ENCODE results near the gene EIF2B1.

Gene EIF2B1

GRCh38 chr12:123633379-123634141, at the start of gene EIF2B1, which contains the start of gene GTF2H3:
Gene EIF2B1, minus strand, starts transcription at chr12:123633686. Its CDS starts 129 bp downstream, at chr12:123633557.
Gene GTF2H3, plus strand, starts transcription at chr12:123633829. Its CDS starts 31 bp downstream, at chr12:123633860.
- H3K4me3 Mint-ChIP-seq: peak within 1 kb of the TSS; percentile 99
- H3K4me1 Mint-ChIP-seq (ENCODE audit: low read depth): peaks cover 41% of the 10 kb centered on the region
- peak within 1 kb of the TSS; percentile 98 for H3K27ac Mint-ChIP-seq
- DNase-seq: peak; percentile 98
- peaks cover 73% of the 10 kb centered on the region for H3K36me3 Mint-ChIP-seq (ENCODE audit: low read depth)
- H3K9me3 Mint-ChIP-seq: no peaks in the 10 kb centered on the region
- no peaks in the 10 kb centered on the region for H3K27me3 Mint-ChIP-seq

DNA sequence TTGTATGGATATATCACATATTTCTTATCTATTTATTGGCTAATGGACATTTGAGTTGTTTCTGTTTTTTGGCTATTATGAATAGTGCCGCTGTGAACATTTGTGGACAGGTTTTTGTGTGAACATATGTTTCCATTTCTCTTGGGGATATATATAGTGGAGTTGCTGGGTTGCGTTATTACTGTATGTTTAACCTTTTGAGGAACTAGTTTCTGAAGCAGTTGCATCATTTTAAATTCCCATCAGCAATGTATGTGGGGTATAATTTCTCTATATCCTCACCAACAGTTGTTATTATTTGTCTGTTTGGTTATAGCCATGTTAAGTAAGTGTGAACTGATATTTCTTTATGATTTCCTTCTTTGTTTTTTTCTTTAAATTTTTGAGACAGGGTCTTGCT, 48.1 kb upstream of the EIF2B1 start:
- peaks cover 4% of the 10 kb centered on the region for H3K4me1 Mint-ChIP-seq (ENCODE audit: low read depth)
- no peaks in the 10 kb centered on the region for H3K9me3 Mint-ChIP-seq
- peaks cover 28% of the 10 kb centered on the region for H3K36me3 Mint-ChIP-seq (ENCODE audit: low read depth)
- no peaks in the 10 kb centered on the region for H3K27me3 Mint-ChIP-seq
- no peak for DNase-seq
- no peak overlapping the region for H3K27ac Mint-ChIP-seq
- H3K4me3 Mint-ChIP-seq: no peak overlapping the region

DNA sequence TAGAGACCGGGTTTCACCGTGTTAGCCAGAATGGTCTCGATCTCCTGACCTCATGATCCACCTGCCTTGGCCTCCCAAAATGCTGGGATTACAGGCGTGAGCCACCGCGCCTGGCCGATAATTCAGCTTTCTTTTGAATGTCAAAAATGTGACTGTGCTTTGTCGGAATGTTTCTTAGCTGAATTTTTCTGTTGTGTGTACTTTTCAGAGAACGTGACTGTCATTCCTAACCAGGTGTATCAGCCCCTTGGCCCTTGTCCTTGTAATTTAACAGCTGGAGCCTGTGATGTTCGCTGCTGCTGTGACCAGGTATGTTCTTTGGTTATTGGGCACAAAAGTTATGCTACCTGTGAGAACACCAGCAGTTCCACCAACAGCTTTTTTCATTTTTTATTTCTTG, 45.5 kb upstream of the EIF2B1 start:
- Mint-ChIP-seq H3K4me1 (ENCODE audit: low read depth) (peaks cover 4% of the 10 kb centered on the region), H3K27ac (no peak overlapping the region), H3K4me3 (no peak overlapping the region)

DNA sequence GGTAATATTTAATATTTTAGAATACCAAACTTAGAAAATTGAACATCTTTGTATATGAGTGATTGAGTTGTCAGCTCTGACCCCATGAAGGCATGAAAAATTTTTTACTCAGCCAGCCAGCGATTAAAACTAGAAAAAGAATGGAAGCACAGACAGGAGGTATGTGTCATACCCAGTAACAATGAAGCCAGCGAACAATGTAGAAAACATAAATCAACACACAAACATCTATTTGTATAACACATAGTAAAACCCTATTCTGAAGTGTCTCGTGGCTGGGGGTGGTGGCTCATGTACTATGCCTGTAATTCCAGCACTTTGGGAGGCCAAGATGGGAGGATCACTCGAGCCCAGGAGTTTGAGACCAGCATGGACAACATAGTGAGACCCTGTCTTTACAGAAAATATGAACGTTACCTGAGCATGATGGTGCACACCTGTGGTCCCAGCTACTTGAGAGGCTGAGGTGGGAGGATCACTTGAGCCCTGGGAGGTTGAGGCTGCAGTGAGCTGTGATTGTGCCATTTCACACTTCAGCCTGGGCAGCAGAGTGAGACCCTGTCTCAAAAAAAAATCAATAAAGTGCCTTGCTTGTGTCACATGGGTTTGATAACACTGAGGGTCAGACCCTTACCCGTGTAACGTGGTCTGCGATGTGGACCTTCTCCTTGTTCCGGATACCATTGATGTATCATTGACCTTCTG, 43.3 kb upstream of the EIF2B1 start:
- no peak overlapping the region for H3K27ac Mint-ChIP-seq
- H3K27me3 Mint-ChIP-seq: no peaks in the 10 kb centered on the region
- peaks cover 34% of the 10 kb centered on the region for H3K36me3 Mint-ChIP-seq (ENCODE audit: low read depth)
- peaks cover 12% of the 10 kb centered on the region for H3K4me1 Mint-ChIP-seq (ENCODE audit: low read depth)
- no peak overlapping the region for H3K4me3 Mint-ChIP-seq
- no peaks in the 10 kb centered on the region for H3K9me3 Mint-ChIP-seq
- DNase-seq: no peak

More for the DNA sequence above, 45.5 kb upstream of the EIF2B1 start:
- Mint-ChIP-seq H3K27me3 (no peaks in the 10 kb centered on the region), H3K9me3 (no peaks in the 10 kb centered on the region), H3K36me3 (ENCODE audit: low read depth) (peaks cover 35% of the 10 kb centered on the region)
- no peak for DNase-seq

- H3K36me3 Mint-ChIP-seq (ENCODE audit: low read depth): peaks cover 26% of the 10 kb centered on the region
- no peak for DNase-seq
- no peaks in the 10 kb centered on the region for H3K27me3 Mint-ChIP-seq
- H3K4me3 Mint-ChIP-seq: no peak overlapping the region
- H3K9me3 Mint-ChIP-seq: no peaks in the 10 kb centered on the region
- no peak overlapping the region for H3K27ac Mint-ChIP-seq
- peaks cover 21% of the 10 kb centered on the region for H3K4me1 Mint-ChIP-seq (ENCODE audit: low read depth)
These were observed 42.0 kb upstream of the EIF2B1 start for GRCh38 chr12:123675436-123675835.

DNA sequence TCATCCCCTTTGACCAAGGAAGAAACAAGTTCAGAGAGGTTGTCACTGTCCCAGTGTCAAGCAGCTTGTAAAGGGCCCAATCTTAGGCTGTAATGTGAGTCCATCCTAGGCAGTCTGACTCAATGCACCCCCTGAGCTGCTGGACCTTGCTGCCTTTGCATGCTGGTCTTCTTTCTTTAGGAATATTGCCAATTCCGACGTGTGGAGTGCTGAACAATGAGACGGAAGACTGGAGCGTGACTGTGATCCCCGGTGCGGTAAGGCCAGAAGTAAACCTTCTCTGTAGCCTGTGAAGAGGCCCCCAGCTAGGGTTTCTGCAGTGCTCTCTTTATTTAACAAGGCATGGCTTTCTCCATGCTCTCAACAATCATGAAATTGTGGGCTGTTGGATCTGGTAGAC, 38.4 kb upstream of the EIF2B1 start:
- Mint-ChIP-seq H3K36me3 (ENCODE audit: low read depth) (peaks cover 20% of the 10 kb centered on the region), H3K4me3 (peak overlapping the region; percentile 89), H3K9me3 (no peaks in the 10 kb centered on the region), H3K27me3 (no peaks in the 10 kb centered on the region), H3K27ac (peak overlapping the region; percentile 86), H3K4me1 (ENCODE audit: low read depth) (peaks cover 21% of the 10 kb centered on the region)
- DNase-seq: no peak

GRCh38 chr12:123670882-123671728, 37.6 kb upstream of the EIF2B1 start, which contains the start of gene TCTN2:
Gene TCTN2, plus strand, starts transcription at chr12:123671113. Its CDS starts 128 bp downstream, at chr12:123671241.
- peak; percentile 95 for DNase-seq
- Mint-ChIP-seq H3K36me3 (ENCODE audit: low read depth) (peaks cover 17% of the 10 kb centered on the region), H3K9me3 (no peaks in the 10 kb centered on the region), H3K4me3 (peak within 1 kb of the TSS; percentile 89), H3K4me1 (ENCODE audit: low read depth) (peaks cover 21% of the 10 kb centered on the region), H3K27ac (peak within 1 kb of the TSS; percentile 86), H3K27me3 (no peaks in the 10 kb centered on the region)

DNA sequence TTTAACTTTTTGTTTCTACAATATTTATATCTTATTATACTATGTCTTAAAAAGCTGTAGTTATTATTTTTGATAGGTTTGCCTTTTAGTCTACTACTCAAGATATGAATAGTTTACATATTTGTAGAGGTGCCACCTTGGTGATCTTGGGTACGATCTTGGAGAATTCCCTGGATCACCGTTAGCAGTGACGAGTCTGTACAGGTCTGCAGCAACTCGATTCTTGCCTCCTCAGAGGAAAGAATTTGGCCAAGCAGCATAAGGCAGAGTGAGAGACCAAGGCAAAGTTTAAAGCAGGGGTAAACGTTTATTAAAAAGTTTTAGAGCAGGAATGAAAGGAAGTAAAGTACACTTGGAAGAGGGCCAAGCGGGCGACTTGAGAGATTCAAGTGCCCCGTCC, 34.3 kb upstream of the EIF2B1 start:
- Mint-ChIP-seq H3K4me3 (no peak overlapping the region), H3K36me3 (ENCODE audit: low read depth) (peaks cover 21% of the 10 kb centered on the region), H3K4me1 (ENCODE audit: low read depth) (peaks cover 19% of the 10 kb centered on the region), H3K9me3 (no peaks in the 10 kb centered on the region), H3K27ac (no peak overlapping the region), H3K27me3 (no peaks in the 10 kb centered on the region)
- DNase-seq: no peak

- peak overlapping the region; percentile 81 for H3K27ac Mint-ChIP-seq
- no peak overlapping the region for H3K4me3 Mint-ChIP-seq
- no peak for DNase-seq
- no peaks in the 10 kb centered on the region for H3K27me3 Mint-ChIP-seq
- H3K9me3 Mint-ChIP-seq: no peaks in the 10 kb centered on the region
- peaks cover 15% of the 10 kb centered on the region for H3K4me1 Mint-ChIP-seq (ENCODE audit: low read depth)
- H3K36me3 Mint-ChIP-seq (ENCODE audit: low read depth): peaks cover 84% of the 10 kb centered on the region
These were observed 26.7 kb upstream of the EIF2B1 start for GRCh38 chr12:123659996-123660727.

- Mint-ChIP-seq H3K36me3 (ENCODE audit: low read depth) (peaks cover 90% of the 10 kb centered on the region), H3K27me3 (no peaks in the 10 kb centered on the region), H3K27ac (no peak overlapping the region), H3K4me3 (no peak overlapping the region), H3K4me1 (ENCODE audit: low read depth) (peaks cover 15% of the 10 kb centered on the region), H3K9me3 (no peaks in the 10 kb centered on the region)
- DNase-seq: no peak
These were observed 23.7 kb upstream of the EIF2B1 start for GRCh38 chr12:123657211-123657610.

DNA sequence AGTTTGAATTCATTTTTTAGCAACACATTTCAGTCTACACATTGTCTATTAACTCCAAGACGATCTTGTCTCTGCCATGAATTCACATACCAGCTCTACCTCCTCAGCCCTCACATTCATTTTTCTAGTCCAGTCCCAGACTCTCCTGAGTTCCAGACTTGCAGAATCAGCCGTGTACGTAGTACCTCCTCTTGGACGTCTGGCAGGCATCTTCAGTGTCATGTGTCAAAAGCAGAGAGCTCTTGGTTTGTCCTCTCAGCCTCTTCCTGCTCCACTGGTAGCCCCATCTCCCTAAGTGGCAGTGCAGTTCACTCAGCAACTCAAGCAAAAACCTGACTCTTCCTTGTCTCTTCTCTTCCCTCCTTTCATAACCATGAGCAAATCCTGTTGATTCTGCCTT, 22.9 kb upstream of the EIF2B1 start:
- no peak for DNase-seq
- H3K27me3 Mint-ChIP-seq: no peaks in the 10 kb centered on the region
- H3K4me3 Mint-ChIP-seq: no peak overlapping the region
- peaks cover 95% of the 10 kb centered on the region for H3K36me3 Mint-ChIP-seq (ENCODE audit: low read depth)
- H3K9me3 Mint-ChIP-seq: no peaks in the 10 kb centered on the region
- H3K4me1 Mint-ChIP-seq (ENCODE audit: low read depth): peaks cover 15% of the 10 kb centered on the region
- H3K27ac Mint-ChIP-seq: peak overlapping the region; percentile 53

GRCh38 chr12:123655420-123655819, 21.9 kb upstream of the EIF2B1 start:
- H3K4me1 Mint-ChIP-seq (ENCODE audit: low read depth): peaks cover 14% of the 10 kb centered on the region
- DNase-seq: no peak
- no peaks in the 10 kb centered on the region for H3K27me3 Mint-ChIP-seq
- no peaks in the 10 kb centered on the region for H3K9me3 Mint-ChIP-seq
- H3K27ac Mint-ChIP-seq: no peak overlapping the region
- no peak overlapping the region for H3K4me3 Mint-ChIP-seq
- peaks cover 96% of the 10 kb centered on the region for H3K36me3 Mint-ChIP-seq (ENCODE audit: low read depth)

- peaks cover 96% of the 10 kb centered on the region for H3K36me3 Mint-ChIP-seq (ENCODE audit: low read depth)
- no peaks in the 10 kb centered on the region for H3K27me3 Mint-ChIP-seq
- no peak overlapping the region for H3K27ac Mint-ChIP-seq
- no peaks in the 10 kb centered on the region for H3K9me3 Mint-ChIP-seq
- H3K4me3 Mint-ChIP-seq: no peak overlapping the region
- no peak for DNase-seq
- H3K4me1 Mint-ChIP-seq (ENCODE audit: low read depth): peaks cover 4% of the 10 kb centered on the region
These were observed 20.7 kb upstream of the EIF2B1 start for GRCh38 chr12:123654129-123654701.

All from activated T-cell treated with anti-CD3 and anti-CD28 coated beads, Interleukin-2, amount 50 U/mL, for 24 hours (primary cell).